Trophoblast cell (in vitro differentiated cells and primary cell): ENCODE measurements around the gene CBLC. TPM values are rescaled to one million over a fixed set of nuclear protein-coding genes. Genes with fewer than 3 reads are reported as not detected.

Experiments
- DNase-seq, 2 donors: peaks; one replicate each; pipeline ENCODE4 v3.0.0-alpha.2; 2016
- H2AFZ ChIP-seq: 2 replicates; pipeline ENCODE4 v1.6.1; 2013; ENCODE audit warnings: low read length, moderate library complexity, mild to moderate bottlenecking; ENCODE audit not compliant: insufficient read depth, poor library complexity
- H2AK5ac ChIP-seq: 2 replicates; pipeline ENCODE4 v1.6.1; 2013; ENCODE audit warnings: mild to moderate bottlenecking, low read length
- H2BK120ac ChIP-seq: 2 replicates; pipeline ENCODE4 v1.6.1; 2013; ENCODE audit warnings: low read length, mild to moderate bottlenecking, moderate library complexity; ENCODE audit not compliant: insufficient read depth, poor library complexity
- H2BK12ac ChIP-seq: 2 replicates; pipeline ENCODE4 v1.6.1; 2013; ENCODE audit warnings: mild to moderate bottlenecking, low read length, moderate library complexity
- H2BK5ac ChIP-seq: 2 replicates; pipeline ENCODE4 v1.6.1; 2013; ENCODE audit warnings: low read length, low read depth, moderate library complexity, mild to moderate bottlenecking; ENCODE audit not compliant: poor library complexity
- H3K14ac ChIP-seq: 2 replicates; pipeline ENCODE4 v1.6.1; 2013; ENCODE audit warnings: mild to moderate bottlenecking, low read length
- H3K18ac ChIP-seq: 2 replicates; pipeline ENCODE4 v1.6.1; 2013; ENCODE audit warnings: mild to moderate bottlenecking, low read length
- H3K23ac ChIP-seq: 2 replicates; pipeline ENCODE4 v1.6.1; 2013; ENCODE audit warnings: low read length
- H3K27ac ChIP-seq: 2 replicates; pipeline ENCODE4 v1.5.1; 2013; ENCODE audit warnings: low read depth, mild to moderate bottlenecking, inconsistent platforms, low read length, moderate library complexity
- H3K27me3 ChIP-seq: 2 replicates; pipeline ENCODE4 v1.6.1; 2013; ENCODE audit warnings: inconsistent platforms, mild to moderate bottlenecking, low read length, moderate library complexity; ENCODE audit not compliant: insufficient read depth
- H3K36me3 ChIP-seq, 2 experiments: 1 replicate in 1 of 2; 2 replicates in 1 of 2; pipeline ENCODE4 v1.6.1; 2013; ENCODE audit warnings: low read length in 2 of 2, mild to moderate bottlenecking in 2 of 2, moderate library complexity in 1 of 2; ENCODE audit not compliant: insufficient read depth in 2 of 2, control insufficient read depth in 1 of 2
- H3K4ac ChIP-seq: 2 replicates; pipeline ENCODE4 v1.6.1; 2013; ENCODE audit warnings: low read depth, mild to moderate bottlenecking, low read length, moderate library complexity
- H3K4me1 ChIP-seq, 2 experiments: 1 replicate in 1 of 2; 2 replicates in 1 of 2; pipeline ENCODE4 v1.6.1; 2013; ENCODE audit warnings: low read length in 2 of 2, mild to moderate bottlenecking in 2 of 2, moderate library complexity in 1 of 2; ENCODE audit not compliant: insufficient read depth in 2 of 2, control insufficient read depth in 1 of 2
- H3K4me2 ChIP-seq: 2 replicates; pipeline ENCODE4 v1.6.1; 2013; ENCODE audit warnings: inconsistent platforms, mild to moderate bottlenecking, low read length, moderate library complexity
- H3K4me3 ChIP-seq: 2 replicates; pipeline ENCODE4 v1.5.1; 2013; ENCODE audit warnings: mild to moderate bottlenecking, low read depth, low read length, inconsistent platforms
- H3K79me1 ChIP-seq: one replicate; pipeline ENCODE4 v1.6.1; 2013; ENCODE audit warnings: low read length
- H3K79me2 ChIP-seq: 2 replicates; pipeline ENCODE4 v1.6.1; 2013; ENCODE audit warnings: low read length, mild to moderate bottlenecking; ENCODE audit not compliant: control insufficient read depth, insufficient read depth, poor library complexity
- H3K9ac ChIP-seq: 2 replicates; pipeline ENCODE4 v1.6.1; 2013; ENCODE audit warnings: mild to moderate bottlenecking, low read length
- H3K9me3 ChIP-seq: 2 replicates; pipeline ENCODE4 v1.6.1; 2013; ENCODE audit warnings: low read depth, mild to moderate bottlenecking, control low read depth, inconsistent platforms, low read length; ENCODE audit not compliant: insufficient read depth
- H4K12ac ChIP-seq: 2 replicates; pipeline ENCODE4 v1.6.1; 2013; ENCODE audit warnings: low read depth, mild to moderate bottlenecking, low read length, moderate library complexity
- H4K8ac ChIP-seq: 2 replicates; pipeline ENCODE4 v1.6.1; 2013; ENCODE audit warnings: low read depth, mild to moderate bottlenecking, low read length, moderate library complexity
- H4K91ac ChIP-seq: one replicate; pipeline ENCODE4 v1.6.1; 2013; ENCODE audit warnings: low read depth, mild to moderate bottlenecking, low read length, moderate library complexity
- WGBS: extraction: QIAGEN DNeasy Blood & Tissue Kit; methylation state at CpG from one replicate; pipeline ENCODE4 v1.1.7; 2013; ENCODE audit warnings: missing lambda C conversion rate; ENCODE audit not compliant: insufficient read length, insufficient coverage; ENCODE audit errors: extremely low coverage; 5-methylcytosine and 5-hydroxymethylcytosine counted together
- polyA plus RNA-seq: library from polyadenylated mRNA; stranded (reverse); fragments of 200-250 nt; gene quantifications from 2 replicates; pipeline ENCODE4 v1.2.3, GENCODE V29; 2013

The CBLC gene, protein sequence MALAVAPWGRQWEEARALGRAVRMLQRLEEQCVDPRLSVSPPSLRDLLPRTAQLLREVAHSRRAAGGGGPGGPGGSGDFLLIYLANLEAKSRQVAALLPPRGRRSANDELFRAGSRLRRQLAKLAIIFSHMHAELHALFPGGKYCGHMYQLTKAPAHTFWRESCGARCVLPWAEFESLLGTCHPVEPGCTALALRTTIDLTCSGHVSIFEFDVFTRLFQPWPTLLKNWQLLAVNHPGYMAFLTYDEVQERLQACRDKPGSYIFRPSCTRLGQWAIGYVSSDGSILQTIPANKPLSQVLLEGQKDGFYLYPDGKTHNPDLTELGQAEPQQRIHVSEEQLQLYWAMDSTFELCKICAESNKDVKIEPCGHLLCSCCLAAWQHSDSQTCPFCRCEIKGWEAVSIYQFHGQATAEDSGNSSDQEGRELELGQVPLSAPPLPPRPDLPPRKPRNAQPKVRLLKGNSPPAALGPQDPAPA
- polyA plus RNA-seq = 1.4 and 1.7 TPM in 2 replicates

DNA sequence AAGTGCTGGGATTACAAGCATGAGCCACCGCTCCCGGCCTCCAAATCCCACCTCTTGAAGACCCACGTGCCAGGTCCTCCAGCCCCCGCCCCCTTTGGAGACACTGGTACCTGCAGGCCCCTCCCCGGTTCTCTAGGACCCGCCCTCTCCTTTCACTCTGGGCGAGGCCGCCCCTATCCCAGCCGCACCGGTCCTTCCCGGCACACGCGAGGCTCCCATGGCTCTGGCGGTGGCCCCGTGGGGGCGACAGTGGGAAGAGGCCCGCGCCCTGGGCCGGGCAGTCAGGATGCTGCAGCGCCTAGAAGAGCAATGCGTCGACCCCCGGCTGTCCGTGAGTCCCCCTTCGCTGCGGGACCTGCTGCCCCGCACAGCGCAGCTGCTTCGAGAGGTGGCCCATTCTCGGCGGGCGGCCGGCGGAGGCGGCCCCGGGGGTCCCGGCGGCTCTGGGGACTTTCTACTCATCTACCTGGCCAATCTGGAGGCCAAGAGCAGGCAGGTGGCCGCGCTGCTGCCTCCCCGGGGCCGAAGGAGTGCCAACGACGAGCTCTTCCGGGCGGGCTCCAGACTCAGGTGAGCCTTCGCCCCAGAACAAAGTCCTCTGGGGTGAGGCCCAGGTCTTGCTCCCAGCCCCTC lies at the start of gene CBLC:
CBLC (plus strand) TSS at position 176 of the 633 bp plus-strand sequence; CDS start at position 218, 42 bp downstream.
- no peak within 1 kb of the TSS for H2AK5ac ChIP-seq
- no peak within 1 kb of the TSS for H3K9ac ChIP-seq
- no peak within 1 kb of the TSS for H3K23ac ChIP-seq
- peak; percentile 91 to 94 for DNase-seq
- no peak within 1 kb of the TSS for H4K12ac ChIP-seq
- peak within 1 kb of the TSS; percentile 48 for H4K8ac ChIP-seq
- H3K79me2 ChIP-seq = no peaks in the 10 kb centered on the region
- no peaks in the 10 kb centered on the region for H3K9me3 ChIP-seq
- no peaks in the 10 kb centered on the region for H3K27me3 ChIP-seq
- no peak within 1 kb of the TSS for H3K4ac ChIP-seq
- H3K4me1 ChIP-seq = peaks cover 5 to 8% of the 10 kb centered on the region in 2 experiments
- no peak within 1 kb of the TSS for H3K18ac ChIP-seq
- no peaks in the 10 kb centered on the region for H3K36me3 ChIP-seq
- peak within 1 kb of the TSS; percentile 5 for H2AFZ ChIP-seq
- H2BK5ac ChIP-seq = no peak within 1 kb of the TSS
- H3K4me2 ChIP-seq = peak within 1 kb of the TSS; percentile 63
- H2BK12ac ChIP-seq = no peak within 1 kb of the TSS
- H2BK120ac ChIP-seq = no peak within 1 kb of the TSS
- no CpG with 5 or more reads among the region's 47 CpGs for WGBS
- no peak within 1 kb of the TSS for H3K4me3 ChIP-seq
- no peaks in the 10 kb centered on the region for H3K79me1 ChIP-seq
- no peak within 1 kb of the TSS for H3K14ac ChIP-seq
- H3K27ac ChIP-seq = no peak within 1 kb of the TSS
- H4K91ac ChIP-seq = no peak within 1 kb of the TSS

DNA sequence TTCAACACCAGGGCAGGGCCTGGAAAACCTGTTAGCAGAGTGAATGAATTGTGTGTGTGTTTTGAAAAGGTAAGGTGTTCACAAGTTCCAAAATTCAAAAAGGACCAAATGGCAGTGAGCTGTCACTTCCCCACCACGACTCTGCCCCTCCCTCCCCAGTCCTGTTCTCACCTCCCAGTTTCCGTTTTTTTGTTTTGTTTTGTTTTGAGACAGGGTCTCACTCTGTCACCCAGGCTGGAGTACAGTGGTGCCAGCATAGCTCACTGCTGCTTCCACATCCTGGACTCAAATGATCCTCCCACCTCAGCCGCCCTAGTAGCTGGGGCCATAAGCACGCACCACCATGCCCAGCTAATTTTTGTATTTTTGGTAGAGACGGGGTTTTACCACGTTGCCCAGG lies 49.5 kb upstream of the CBLC start:
- Histone ChIP-seq H3K9ac (no peak overlapping the region), H3K14ac (no peak overlapping the region), H2AK5ac (no peak overlapping the region), H3K27ac (no peak overlapping the region), H3K4me2 (no peak overlapping the region), H4K91ac (no peak overlapping the region), H3K4ac (no peak overlapping the region), H3K9me3 (no peaks in the 10 kb centered on the region), H3K79me1 (no peaks in the 10 kb centered on the region), H3K23ac (no peak overlapping the region), H2BK120ac (no peak overlapping the region), H3K27me3 (no peaks in the 10 kb centered on the region), H2BK12ac (no peak overlapping the region), H4K12ac (no peak overlapping the region), H3K79me2 (no peaks in the 10 kb centered on the region), H3K4me1 (no peaks in the 10 kb centered on the region), H3K4me3 (no peak overlapping the region), H4K8ac (no peak overlapping the region), H2AFZ (no peak overlapping the region), H3K18ac (no peak overlapping the region), H3K36me3 (no peaks in the 10 kb centered on the region), H2BK5ac (no peak overlapping the region)
- no CpG with 5 or more reads among the region's 6 CpGs for WGBS
- DNase-seq = no peak

DNA sequence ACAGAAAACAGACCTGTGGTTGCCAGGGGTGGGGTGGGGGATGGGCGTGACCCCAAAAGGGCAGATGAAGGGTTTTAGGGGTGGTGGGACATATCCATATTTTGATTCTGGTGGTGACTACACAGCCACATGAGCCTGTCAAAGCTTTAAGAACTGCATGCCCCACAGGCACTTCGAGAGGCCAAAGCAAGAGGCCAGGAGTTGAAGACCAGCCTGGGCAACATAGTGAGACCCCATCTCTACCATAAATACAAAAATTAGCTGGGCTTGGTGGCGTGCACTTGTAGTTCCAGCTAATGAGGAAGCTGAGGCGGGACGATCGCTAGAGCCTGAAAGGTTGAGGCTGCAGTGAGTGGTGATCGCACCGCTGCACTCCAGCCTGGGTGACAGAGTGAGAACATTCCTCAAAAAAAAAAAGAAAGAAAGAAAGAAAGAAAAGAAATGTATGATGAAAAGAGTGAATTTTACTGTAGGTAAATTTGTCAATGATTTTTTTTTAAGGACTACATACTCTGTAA lies 48.1 kb upstream of the CBLC start:
- Histone ChIP-seq H3K4ac (no peak overlapping the region), H4K12ac (no peak overlapping the region), H3K14ac (no peak overlapping the region), H3K9me3 (no peaks in the 10 kb centered on the region), H3K79me1 (no peaks in the 10 kb centered on the region), H3K18ac (no peak overlapping the region), H2BK12ac (no peak overlapping the region), H3K79me2 (no peaks in the 10 kb centered on the region), H2BK120ac (no peak overlapping the region), H2BK5ac (no peak overlapping the region), H3K27me3 (no peaks in the 10 kb centered on the region), H4K91ac (no peak overlapping the region), H3K4me3 (no peak overlapping the region), H3K23ac (no peak overlapping the region), H3K4me2 (no peak overlapping the region), H3K9ac (no peak overlapping the region), H3K27ac (no peak overlapping the region), H3K36me3 (no peaks in the 10 kb centered on the region), H2AK5ac (no peak overlapping the region), H4K8ac (no peak overlapping the region), H3K4me1 (no peaks in the 10 kb centered on the region), H2AFZ (no peak overlapping the region)
- no peak for DNase-seq
- WGBS = no CpG with 5 or more reads among the region's 8 CpGs

- no peak overlapping the region for H3K23ac ChIP-seq
- WGBS = no CpG with 5 or more reads among the region's 5 CpGs
- H4K91ac ChIP-seq = no peak overlapping the region
- H3K79me2 ChIP-seq = no peaks in the 10 kb centered on the region
- no peak for DNase-seq
- H3K14ac ChIP-seq = no peak overlapping the region
- H3K79me1 ChIP-seq = no peaks in the 10 kb centered on the region
- H2BK5ac ChIP-seq = no peak overlapping the region
- no peak overlapping the region for H3K18ac ChIP-seq
- no peaks in the 10 kb centered on the region for H3K36me3 ChIP-seq
- no peak overlapping the region for H2BK120ac ChIP-seq
- H2AK5ac ChIP-seq = no peak overlapping the region
- no peak overlapping the region for H3K4ac ChIP-seq
- no peak overlapping the region for H2AFZ ChIP-seq
- H4K12ac ChIP-seq = no peak overlapping the region
- no peak overlapping the region for H3K27ac ChIP-seq
- no peak overlapping the region for H3K4me2 ChIP-seq
- no peak overlapping the region for H3K9ac ChIP-seq
- H3K27me3 ChIP-seq = no peaks in the 10 kb centered on the region
- no peak overlapping the region for H2BK12ac ChIP-seq
- H3K4me1 ChIP-seq = no peaks in the 10 kb centered on the region
- H3K9me3 ChIP-seq = no peaks in the 10 kb centered on the region
- H4K8ac ChIP-seq = no peak overlapping the region
- no peak overlapping the region for H3K4me3 ChIP-seq
These were observed 46.6 kb upstream of the CBLC start for GRCh38 chr19:44731081-44731480.
